Activated gamma-delta T cell treated with Interleukin-2 at 50 U/mL for 16 hours (primary cell): ENCODE measurements around the gene YARS1.

Experiments used
- DNase-seq: peaks from one replicate; pipeline ENCODE4 v3.0.0-alpha.2; 2020

YARS1 gene

DNA sequence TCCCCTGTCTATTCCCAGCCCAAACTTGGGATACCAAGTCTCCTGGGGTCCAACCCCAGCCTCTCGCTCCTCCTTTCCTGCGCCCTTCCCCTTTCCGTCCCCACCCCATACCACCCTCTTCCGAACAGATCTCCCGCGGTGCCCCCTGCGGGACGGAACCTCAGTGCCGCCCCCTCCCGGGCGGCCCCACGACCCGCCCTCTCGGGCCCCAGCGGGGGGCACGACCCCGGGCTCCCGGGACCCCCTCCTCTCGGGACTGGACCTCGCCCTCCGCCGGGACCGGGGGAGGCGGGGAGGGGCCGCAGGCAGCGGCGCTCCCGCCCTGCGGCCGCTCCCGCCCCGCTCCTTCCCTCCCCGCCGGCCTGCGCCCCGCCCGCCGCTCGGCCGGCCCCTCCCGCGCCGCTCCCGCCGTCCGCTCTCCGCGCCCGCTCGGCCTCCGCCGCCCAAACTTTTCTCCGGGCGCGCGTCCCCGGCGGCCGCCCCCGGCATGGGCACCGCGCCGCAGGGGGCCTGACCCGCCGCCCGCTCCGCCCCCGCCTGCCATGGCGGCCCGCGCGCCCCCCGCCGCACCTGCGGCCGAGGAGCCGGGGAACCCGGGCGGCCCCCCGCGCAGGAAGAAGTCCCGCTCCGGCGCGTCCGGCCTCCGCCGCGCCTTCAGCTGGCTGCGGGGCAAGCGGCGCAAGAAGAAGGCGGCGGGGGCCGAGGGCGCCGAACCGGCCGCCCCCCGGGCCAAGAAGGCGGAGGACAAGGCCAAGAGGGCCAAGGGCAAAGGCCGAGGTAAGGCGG lies 75.6 kb downstream of the YARS1 start:
- no peak for DNase-seq

DNA sequence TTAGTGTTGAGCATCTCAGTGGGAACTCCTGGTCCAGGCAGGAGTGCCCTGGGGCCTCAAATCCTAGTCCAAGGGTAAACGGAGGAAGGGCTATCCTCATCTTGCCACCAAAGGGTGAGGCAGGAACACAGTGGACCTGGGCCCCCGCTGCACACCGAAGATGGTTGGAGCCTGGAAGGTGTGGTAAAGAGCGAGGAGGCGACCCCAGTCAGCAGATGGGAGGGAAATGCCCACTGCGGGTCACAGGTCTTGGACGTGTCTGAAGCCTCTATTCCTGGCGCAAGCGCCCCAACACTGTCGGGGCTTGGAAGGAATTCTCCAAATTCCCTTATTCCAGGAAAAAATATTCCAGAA lies 76.1 kb downstream of the YARS1 start:
- DNase-seq, result no peak

DNA sequence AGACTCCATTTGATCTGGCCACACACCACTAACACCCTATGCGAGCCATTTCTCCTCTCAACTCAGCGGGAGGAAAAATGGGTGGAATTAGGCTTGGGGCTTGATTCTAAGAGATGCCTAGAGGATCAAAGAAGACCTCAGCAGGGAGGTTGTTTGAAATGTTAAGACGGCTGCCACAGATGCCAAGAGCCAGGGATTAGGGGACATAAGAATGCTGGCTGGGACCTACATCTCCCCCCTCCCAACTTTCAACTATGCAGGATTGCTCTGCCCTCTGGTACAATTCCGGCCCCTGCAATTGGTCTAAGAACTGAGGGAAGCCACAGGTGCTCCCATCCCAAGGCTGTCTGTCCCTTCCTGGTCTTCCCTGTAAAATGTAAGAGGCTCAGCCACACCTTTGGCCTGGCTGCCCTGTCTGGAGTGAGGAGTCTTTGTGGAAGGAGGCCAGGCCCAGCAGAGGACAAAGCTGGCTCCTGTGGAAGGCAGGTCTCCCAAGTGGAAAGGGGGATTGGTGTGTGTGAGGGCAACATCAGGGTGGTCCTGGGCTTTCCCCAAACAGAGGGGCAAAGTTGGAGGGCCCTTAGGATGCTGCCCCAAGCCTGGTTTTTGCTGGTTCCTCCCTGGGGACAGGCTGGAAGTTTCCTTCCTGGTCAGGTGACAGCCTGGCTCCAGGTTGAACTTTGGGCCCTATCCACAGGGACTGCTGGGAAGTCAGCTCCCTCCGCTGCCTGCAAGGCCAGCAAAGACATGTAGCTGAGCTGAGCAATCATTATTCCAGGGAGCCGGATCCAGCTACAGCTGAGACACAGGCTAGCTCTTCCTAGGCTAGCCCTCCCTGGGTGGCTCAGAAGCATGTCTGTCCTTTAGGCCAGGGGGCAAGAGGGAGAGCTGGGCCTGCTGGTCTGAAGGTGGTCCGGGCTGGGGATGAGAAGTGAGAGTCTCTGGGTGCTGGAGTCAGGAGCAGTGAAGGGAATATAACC lies 80.1 kb downstream of the YARS1 start:
- no peak for DNase-seq

DNA sequence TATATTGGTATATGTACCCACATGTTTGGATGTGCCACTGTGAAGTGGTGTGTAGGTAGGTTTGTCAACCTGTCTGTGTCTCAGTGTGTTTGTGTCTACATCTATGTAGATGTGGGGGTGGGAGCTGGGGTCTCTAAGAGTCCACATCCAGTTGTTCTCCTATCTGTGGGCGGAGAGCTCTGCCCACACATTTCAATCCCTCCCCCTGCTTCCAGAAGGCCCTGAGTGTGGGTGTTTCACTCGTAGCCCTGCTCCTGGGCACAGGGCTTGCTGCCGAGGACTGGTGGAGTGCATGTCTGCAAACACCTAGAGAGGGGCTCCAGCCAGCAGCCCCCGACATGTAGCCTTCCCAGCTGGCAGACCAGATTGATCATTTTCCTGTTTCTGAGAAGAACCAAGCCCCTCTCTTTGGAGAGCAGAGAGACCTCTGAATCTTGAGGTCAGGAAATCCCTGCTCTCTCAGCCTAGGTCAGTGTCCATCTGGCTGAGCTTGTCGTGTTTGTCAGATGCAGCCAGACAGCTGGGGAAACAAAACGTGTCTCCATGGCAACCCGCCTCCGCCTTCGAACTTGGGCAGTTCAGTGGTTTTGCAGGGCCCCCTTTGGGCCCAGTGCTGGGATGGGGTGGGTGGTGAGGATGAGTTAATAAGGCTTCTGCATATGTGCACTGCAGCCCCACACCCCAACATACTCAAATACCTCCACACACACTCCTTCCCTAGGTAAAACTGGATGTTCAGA lies 83.4 kb downstream of the YARS1 start:
- DNase-seq, result no peak

DNA sequence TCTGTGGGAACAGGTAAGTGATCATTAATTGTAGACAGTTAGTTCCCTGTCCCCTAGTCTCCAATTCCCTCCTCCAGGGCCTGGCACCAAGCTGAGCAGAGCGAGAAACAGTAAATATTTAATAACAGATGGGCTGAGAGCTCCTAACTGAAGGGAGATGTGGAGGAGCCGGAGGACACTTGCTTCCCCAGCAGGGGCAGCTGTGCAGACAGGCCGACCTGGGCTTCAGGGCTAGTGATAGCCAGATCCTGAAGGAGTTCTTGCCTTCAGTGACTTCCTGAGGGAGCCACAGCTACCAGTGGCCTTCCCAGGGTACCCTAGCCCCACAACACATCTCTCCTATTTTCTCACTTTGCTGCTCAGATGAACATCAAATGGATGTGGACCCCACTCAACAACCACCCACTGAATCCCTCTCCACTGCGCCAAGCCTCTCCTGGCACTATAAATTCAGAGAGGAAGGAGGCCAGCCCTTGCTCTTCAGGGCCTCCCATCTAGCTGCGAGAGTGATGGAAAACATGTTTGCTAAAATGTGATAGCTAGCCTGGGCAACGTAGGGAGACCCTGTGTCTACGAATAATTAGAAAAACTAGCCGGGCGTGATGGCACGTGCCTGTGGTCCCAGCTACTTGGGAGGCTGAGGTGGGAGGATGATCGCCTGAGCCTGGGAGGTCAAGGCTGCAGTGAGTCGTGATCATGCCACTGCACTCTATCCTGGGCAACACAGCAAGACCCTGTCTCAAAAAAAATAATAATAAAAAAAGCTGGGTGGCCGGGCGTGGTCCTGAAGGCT lies 87.7 kb downstream of the YARS1 start:
- DNase-seq, result no peak

DNA sequence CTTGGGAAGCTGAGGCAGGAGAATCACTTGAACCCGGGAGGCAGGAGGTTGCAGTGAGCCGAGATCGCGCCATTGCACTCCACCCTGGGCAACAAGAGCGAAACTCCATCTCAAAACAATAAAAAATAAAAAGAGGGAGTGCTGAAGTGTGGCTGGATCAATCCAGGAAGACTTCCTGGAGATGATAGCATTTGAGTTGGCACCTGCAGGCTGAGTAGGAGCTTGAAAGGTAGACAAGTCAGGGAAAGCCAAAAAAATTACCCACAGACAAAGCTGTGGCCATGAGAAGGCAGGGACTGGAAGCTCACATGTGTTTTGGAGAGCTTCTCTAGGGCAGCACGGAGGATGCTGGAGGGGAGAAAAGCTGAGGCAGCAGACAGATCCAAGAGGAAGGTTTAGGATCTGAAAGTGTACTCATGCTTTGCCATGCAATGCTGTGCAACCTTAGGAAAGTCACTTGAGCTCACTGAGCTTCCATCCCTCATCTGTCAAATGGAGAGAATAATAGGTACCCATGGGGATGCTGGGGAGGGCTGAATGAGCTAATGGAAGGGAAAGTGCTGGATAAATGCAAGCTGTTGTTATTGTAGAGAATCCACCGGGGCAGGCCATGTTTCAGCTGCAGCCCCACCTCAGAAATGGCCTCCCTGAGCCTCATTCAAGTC lies 88.6 kb downstream of the YARS1 start:
- DNase-seq, result no peak

DNA sequence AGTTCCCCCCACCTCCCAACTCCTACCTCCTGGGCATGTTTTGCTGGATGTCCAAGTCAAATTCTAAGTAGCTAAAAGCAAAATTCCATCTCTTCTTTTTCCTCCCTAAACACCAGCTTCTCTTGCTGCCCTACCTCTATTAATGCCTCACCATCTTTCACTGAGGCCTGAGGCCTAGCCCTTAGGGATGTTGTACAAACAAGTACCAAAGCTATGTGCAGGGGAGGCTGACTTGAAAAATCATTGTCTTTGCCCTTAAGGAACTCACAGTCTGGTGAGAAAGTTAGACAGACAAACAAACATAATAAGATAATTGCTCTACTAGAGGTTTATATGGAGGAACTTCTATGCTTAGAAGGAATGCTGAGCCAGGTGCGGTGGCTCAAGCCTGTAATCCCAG lies 89.3 kb downstream of the YARS1 start:
- no peak for DNase-seq

DNA sequence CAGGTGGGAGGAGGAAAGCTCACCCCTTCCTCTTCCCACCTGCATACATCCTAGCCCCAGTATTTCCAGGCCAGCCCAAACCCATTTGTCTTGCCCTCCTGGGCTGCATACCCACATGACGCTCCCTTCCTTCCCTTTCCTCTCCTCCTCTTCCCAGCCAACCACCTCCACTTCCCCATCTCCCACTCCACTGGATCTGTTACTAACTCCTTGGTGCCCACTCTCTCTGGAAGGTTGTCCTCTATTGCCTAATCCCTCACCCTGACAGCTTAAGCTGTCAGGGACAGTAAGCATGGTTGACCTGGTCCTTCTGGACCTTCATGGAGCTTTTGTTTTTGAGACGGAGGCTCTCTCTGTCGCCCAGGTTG lies 91.6 kb downstream of the YARS1 start:
- DNase-seq, result no peak
